Inflammatory macrophage (primary cell): ENCODE results near the gene PALM3.

Experiments used
- DNase-seq, 2 donors: peaks; one replicate each; pipeline ENCODE4 v3.0.0-alpha.2; 2020 to 2022

Gene PALM3

DNA sequence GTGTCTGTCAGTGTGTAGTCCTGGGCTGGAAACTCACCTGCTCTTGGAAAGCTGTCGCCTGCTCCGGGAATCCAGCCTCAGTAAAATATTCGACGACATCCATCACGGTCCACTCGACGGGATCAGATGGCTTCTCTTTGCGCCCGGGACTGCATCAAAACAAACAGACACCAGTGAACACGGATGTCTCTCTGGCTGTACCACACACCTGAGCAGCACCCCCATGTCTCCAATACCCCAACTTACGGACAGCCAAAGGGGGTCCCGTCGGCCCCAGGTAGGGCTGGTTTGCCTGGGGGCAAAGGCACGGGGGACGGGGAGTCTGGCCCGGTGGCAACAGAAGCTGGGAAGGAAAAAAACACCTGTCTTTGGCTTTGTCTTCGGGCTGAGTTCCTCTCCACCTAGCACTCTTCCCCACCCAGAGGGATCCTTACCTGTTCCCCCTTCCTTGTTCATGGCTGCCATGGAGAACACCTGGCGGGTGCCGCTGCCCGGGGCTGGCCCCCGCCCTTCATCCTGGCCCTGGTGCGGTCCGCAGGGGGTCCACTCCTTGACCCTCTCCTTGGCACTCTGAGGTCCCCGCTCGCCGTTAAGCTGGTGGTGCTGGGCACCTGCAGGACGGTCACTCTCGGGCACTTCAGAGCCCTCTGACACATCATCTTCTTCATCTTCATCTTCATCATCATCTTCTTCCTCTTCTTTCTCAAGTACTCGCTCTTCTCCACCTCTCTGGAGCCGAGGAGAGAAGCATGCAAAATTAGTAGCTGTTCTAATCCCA, 26.9 kb upstream of the PALM3 start:
- no peak for DNase-seq

DNA sequence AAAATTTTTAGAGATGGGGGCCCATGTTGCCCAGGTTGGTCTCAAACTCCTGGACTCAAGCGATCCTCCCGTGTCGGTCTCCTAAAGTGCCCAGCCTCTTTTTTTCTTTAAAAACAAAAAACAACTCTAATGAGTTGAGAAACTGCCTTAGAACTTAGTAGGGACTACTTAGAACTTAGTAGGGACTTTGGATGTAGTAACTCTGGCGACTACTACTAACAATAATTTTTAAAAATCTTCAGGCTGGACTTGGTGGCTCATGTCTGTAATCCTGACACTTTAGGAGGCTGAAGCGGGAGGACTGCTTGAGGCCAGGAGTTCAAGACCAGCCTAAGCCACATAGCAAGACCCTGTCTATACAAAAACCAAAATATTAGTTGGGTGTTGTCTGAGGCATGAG, 24.2 kb upstream of the PALM3 start:
- no peak for DNase-seq

DNA sequence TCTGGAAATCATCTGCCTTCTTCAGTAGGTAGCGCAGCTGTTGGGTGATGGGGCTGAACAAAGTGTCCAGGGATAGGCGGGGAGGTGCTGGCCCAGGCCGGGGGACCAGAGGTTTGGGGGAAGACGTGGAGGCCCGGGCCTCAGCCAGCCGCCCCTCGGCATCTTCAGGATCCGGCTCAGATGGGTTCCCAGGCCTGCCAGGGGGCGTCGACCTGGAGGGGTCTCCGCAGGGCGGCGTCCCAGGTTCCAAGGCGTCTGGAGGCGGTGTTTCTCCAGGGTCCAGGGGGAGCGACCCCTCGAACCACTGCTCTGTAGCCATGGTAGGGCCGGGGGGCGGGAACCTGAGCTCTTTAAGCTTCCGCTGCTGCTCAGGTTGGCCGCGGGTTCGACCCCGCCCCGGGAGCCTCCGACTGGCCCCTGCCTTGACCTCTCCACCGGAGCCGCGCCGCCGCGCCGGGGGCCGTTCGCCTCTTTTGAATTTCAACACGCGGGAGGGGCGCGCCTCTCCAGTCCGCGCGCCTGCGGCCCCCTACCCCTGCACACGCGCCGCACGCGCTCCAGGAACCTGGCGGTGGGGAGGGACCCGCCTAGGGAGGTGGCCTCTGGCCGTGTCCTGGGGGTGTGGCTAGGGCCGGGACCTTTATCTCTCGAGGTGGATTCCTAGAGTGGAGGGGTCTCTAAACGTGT, 23.6 kb upstream of the PALM3 start, which contains the start of gene C19orf67:
C19orf67 (minus strand) TSS at position 475 of the 687 bp plus-strand sequence; CDS start at position 319, 156 bp downstream.
- DNase-seq = no peak

DNA sequence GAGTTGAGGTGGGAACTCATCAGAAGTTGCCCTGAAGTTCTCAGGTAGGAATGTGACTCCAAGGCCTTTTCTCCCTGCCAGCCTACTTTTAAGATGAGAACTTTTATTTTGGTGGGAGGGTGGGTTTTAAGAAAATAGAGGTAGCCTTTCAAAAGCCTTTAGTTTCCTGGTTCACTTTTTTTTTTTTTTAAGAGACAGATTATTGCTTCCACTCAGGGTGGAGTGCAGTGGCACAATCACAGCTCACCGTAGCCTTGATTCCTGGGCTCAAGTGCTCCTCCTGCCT, 20.7 kb upstream of the PALM3 start:
- DNase-seq = no peak

DNA sequence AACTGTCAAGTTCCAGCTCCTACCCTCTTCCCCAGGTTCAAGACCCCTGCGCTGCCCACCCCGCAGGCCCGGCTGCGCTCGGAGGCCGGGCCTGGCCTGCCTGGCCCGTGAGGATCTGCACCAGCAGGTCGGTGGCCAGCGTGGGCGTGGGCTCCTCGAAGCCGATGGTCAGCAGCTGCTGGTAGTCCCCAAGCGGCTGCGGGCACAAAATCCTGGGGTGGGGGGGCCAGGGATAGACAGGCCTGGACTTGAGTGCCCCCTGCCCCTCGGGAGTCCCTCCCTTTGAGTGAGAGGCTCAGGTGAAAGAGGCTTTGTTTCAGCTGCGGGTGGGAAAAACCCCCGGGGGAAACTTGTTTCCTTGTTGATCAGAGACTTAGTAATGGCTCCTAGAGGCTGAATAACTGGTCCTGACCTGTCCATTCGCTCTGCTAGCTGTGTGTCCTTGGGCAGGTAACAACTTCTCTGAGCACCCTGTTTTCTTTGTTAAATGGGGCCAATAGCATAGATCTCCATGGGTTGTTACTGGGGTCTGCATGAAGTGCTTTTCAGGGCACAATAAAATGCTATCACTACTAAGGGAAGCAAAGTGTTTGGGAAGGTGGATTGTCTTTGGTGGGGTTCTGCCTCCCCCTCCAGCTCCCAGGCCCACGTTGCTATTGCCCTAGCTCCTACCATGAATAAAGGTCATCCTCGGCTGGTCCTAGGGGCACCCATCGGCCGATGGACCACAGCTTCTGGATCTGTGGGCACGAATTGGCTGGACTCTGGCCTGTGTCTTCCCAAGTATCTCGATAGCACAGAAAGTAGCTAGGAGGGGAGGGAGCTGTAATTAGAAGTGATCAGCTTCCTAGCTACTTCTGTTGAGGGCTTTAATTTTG, 20.2 kb upstream of the PALM3 start:
- DNase-seq = peak in 1 of 2 donors; percentile 77

DNA sequence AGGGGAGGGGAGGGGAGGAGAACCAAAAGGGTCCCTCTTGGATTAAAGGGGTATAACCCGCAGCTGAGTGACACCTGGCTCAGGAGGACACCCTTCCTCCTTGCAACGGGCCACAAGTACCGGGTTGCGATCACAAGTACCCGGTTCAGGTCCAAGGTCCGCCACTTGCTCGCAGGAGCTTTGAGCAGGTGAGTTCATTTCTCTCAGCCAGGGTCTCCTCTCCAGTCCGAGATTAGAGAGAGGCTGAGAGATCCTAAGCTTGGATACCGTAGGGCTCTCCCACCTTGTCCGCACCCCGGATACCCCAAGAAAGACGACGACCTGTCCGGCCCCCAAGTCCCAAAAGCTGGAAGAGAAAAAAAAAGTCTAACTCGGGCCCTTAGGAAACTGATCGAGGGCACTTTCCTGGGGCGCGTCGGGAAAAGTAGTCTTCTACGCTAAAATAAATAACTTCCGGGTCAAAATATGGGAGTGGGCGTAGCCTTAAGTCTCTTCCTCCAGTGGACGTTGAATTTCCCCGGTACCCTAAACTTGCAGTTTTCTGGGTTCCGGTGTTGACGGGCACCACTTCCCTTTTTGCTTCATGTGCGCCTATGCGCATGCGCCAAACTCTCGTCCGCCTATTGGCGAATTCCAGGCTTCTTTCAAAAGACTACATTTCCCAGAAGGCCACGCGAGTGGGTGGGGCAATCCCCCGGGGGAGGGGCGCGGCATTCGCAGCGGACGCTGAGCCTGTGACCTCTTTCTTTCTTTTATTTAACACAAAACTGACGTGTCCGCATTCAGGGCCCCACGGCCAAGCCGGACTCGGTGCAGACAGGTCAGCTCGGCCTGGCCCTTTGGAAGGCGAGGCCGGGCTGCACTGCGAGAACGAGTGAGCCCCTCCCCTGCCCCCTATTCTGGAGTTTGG, 19.3 kb upstream of the PALM3 start:
- DNase-seq = peak; percentile 100

DNA sequence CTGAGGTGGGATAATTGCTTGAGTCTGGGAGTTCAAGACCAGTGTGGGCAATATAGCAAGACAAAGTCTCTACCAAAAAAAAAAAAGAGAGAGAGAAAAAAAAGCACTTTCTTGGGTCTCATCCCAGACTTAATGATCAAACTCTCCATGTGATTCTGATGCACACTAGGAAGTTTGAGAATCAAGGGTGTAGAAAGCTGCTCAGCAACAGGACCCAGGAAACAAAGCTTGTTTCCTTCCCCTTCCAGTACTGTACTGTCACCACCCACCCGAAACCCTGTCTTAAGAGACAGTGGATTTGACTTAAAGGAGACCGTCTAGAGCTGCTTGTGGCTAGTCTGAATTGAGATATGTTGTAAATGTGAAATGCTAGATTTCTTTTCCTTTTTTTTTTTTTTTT, 16.5 kb upstream of the PALM3 start:
- DNase-seq = peak; percentile 93 to 95

DNA sequence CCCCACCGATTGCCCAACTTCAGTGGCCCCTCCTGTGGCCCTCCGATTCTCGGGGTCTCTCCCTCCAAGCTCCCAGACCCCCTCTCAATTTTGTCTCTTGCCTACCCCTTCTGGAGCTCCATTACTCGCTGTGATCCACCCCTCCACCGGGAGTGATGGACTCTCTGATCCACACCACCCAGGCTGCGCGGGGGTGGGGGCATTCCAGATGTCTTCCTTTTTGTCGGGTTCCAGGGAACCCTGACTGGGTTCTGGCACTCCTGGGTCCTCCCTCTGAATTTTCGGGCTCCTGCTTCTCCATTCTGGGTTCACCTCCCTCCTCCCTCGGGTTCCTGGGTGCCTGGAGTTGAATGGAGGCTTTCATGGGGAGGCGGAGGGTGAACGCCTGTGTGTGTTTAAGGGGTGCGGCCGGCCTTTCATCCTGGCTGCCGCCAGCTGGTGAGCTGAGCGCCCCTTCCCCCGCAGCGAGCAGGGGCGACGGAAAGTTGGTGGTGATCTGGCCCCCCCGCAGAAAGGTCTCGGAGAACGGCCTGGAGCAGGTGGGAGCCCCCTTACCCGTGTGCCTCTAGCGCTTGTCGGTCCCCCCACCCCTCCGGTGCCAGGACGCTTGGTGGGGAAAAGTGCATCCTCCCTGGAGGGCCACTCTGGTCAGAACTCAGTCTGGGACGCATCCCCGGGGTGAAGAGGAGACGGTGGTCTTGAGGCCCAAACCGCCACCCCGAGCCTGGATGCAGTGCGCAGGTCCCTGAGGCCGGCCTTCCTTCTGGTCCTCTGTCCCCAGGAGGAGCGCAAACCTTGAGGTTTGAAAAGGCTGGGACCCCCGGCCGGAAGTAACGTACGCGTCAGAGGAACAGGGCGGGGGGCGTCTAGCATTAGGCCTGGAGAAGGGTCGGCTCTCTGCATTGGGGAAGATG, 12.3 kb upstream of the PALM3 start:
- DNase-seq = no peak

DNA sequence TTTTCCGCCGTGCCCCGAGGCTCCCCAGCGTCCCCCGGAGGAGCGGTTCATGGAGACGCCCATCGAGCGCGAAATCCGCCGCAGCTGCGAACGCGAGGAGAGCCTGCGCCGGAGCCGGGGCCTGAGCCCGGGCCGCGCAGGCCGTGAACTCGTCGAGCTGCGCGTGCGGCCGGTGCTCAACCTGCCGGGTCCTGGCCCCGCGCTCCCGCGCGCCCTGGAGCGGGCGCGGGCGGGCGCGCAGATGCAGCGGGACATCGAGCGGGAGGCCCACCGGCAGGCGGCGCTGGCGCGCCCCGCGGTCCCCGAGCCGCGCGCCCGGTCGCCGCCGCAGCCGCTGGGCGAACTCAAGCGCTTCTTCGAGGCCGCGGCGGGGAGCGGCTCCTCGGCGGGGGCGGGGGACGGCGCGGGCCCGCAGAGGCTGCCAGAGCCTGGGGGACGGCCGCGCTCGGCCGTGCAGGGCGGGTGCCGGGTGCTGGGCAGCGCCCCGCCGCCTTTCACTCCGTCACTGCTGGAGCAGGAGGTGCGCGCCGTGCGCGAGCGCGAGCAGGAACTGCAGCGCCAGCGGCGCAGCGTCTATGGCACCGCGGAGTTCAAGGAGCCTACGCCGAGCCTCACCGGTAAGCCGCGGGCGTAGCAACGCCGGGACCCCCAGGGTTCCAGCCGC, 11.5 kb upstream of the PALM3 start:
- peak; percentile 62 to 84 for DNase-seq

DNA sequence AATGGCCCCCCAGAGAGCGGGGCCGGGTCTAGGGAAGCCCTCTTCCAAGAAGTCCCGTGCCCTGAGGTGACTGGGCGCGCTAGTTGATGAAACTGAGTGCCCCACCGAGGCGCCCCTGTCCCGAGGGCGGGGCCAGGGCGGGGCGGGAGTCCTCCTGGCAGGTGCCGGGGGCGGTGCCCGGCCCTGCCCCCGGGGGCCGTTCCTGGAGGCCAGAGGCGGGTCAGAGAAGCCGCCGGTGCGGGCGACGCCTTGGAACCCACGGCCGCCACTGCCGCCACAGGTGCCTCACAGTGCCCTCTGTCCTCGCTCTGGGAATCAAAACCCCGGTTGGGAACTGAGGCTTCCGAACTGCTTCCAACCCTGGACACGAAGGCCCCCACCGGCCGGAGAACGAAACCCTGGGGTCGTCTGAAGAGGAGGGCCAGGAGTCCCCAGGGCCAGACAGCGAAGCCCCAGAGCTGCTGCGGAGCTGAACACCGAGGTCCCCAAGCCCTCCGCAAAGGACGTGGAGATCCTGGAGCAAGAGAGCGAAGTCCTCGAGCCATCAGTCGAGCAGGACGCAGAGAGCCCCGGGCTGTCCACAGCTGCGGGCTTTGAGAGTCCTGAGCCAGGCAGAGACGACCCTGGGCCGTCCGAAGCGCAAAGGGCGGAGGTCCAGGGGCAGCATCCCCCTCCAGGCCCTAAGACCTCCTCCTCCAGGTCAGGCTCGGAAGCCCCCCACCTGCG, 10.8 kb upstream of the PALM3 start, which contains the start of gene MISP3:
MISP3 (plus strand) TSS at position 252 of the 726 bp plus-strand sequence. CDS start 524 bp downstream, outside the sequence.
- DNase-seq = peak in 1 of 2 donors; percentile 32

DNA sequence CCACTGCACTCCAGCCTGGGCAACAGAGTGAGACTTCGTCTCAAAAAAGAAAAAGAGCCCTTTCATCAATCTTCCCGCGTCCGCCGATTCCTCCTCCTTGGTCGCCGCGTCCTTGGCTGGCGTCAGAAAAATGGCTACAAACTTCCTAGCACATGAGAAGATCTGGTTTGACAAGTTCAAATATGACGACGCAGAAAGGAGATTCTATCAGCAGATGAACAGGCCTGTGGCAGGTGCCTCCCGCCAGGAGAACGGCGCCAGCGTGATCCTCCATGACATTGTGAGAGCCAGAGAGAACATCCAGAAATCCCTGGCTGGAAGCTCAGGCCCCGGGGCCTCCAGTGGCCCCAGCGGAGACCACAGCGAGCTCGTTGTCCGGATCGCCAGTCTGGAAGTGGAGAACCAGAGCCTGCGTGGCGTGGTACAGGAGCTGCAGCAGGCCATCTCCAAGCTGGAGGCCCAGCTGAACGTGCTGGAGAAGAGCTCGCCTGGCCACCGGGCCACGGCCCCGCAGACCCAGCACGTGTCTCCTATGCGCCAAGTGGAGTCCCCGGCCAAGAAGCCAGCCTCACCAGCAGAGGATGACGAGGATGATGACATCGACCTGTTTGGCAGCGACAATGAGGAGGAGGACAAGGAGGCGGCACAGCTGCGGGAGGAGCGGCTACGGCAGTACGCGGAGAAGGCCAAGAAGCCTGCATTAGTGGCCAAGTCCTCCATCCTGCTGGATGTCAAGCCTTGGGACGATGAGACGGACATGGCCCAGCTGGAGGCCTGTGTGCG, 8.6 kb upstream of the PALM3 start:
- no peak for DNase-seq

DNA sequence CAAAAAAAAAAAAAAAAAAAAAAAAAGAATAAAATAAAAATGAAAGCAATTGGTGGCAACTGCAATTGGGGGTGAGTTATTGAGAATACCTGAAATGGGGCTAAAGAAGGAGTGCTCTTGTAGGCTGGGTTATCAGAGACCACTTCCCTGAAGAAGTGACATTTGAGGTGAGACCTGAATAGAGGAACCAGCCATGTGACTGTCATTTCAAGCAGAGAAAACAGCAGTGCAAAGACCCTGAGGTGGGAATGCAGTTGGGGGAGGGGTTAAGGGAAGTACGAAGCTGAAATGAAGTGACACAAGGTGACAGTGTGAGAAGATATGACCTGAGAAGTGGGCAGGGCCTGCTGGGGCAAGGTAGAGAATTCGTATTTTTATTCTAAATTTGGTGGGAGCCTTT, 4.3 kb upstream of the PALM3 start:
- peak in 1 of 2 donors; percentile 11 for DNase-seq

DNA sequence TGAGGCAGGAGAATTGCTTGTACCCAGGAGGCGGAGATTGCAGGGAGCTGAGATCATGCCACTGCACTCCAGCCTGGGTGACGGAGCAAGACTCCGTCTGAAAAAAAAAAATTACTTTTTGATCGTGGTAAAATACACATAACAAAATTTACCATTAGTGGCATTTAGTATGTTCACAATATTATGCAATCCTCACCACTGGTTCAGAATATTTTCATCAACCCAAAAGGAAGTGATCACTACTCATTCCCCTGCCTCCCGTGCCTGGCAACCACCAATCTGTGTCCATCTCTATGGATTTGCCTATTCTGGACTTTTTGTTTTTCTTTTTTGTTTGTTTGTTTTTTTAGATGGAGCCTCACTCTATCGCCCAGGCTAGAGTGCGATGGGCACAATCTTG, 1.2 kb upstream of the PALM3 start:
- DNase-seq = peak in 1 of 2 donors; percentile 30

DNA sequence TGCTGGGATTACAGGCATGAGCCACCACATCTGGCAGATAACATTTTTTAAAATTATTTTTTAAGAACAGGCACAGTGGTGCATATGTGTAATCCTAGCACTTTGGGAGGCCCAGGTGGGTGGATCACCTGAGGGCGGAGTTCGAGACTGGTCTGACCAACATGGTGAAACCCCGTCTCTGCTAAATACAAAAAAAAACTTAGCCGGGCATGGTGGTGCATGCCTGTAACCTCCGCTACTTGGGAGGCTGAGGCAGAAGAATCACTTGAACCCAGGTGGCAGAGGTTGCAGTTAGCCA, 631 bp upstream of the PALM3 start:
- no peak for DNase-seq

DNA sequence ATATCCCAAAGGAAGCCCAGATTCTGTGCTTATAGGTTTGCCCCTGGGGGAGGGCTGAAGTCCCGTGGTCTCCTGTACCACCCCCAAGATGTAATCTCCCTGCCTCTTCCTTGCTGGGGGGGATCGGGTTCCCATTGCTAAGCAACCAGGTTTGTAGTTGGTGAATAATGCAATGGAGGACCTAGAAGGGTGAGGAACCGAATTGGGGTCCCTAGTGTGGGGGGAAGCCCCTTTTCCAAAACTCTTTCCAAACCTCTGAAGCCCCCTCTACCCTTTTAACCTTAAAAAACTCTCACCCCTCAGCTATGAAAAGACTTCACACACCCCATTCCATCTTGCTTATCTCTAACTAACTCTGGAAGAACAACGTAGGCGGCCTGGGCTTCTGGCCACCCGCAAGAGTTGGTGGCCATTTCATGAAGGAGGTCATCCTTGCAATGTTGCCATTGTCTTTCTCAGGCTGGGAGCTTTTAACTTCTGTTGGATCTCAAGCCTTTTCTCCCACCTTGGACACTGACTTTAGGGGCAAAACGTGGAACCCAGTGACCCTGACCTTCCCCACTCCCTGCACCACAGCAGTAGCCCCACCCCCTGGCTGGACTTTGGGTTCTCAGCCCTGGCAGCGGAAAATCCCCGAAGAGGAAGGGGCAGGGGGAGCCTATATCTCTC, 661 bp downstream of the PALM3 start:
- no peak for DNase-seq

DNA sequence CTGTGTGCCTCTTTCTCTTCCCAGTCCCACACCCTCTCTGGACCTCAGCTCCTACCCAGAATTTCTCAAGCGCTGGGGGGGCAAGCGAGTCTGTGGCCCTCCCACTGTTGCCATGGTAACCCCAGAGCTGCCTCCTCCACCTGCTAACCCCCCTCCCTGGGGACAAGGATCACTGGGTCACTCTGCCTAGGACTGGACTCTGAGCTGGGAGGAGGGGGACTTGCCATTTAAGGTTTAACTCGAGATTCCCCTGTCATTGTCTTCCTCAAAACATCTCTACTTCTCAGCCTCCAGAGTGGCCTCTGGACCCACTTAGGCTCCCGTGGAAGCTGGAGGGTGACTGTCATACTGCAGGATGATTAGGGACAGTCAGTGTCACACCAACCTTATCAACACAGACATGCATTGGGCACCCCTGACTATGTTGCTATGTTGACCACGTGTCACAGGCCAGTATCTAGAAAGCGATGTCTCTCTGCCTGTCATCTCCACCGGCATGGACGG, 2.2 kb downstream of the PALM3 start:
- DNase-seq = no peak

DNA sequence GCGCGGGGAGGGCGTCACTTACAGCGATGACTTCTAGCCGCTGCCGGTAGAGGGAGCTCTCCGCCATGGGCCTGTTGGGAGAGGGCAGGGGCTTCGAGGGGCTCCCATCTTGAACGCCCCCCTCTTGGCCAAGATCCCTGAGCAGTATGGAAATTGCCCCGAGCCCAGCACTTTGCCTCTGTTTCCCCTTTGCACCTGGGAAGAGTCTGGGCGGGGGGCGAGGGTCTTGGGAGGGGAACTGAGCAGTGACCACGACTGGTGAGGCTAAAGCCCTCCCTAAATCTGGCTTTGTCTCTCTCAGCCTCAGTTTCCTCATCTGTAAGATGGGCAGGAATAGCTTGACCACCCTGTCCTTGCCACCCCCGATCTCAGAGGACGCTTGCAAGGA, 2.8 kb downstream of the PALM3 start:
- peak in 1 of 2 donors; percentile 25 for DNase-seq
